Smooth muscle cell (in vitro differentiated cells): Measurements from ENCODE around the gene KRTAP10-11. TPM values are rescaled to one million over a fixed set of nuclear protein-coding genes. Genes with fewer than 3 reads are reported as not detected.
"Not testable (repeated sequence)": the region's sequence is repeated elsewhere in the genome, so short reads cannot be mapped to it uniquely, and the experiment has no call there.

ENCODE experiments used
- DNase-seq: peaks from one replicate; lab custom pipeline; 2025; ENCODE audit not compliant: unreplicated experiment; lab: John Stamatoyannopoulos, UW
- H2AFZ ChIP-seq: fragments of 200-600 bp; sonication (generic); 2 replicates; pipeline ENCODE4 v1.6.0; 2016; ENCODE audit warnings: antibody characterized with exemption, low read depth, mild to moderate bottlenecking
- H3F3A ChIP-seq: fragments of 200-600 bp; sonication (generic); 2 replicates; pipeline ENCODE4 v1.6.0; 2017; ENCODE audit warnings: antibody characterized with exemption, low read depth
- H3K27ac ChIP-seq: fragments of 200-600 bp; sonication (generic); 2 replicates; pipeline ENCODE4 v1.5.1; 2016; ENCODE audit warnings: low read depth, mild to moderate bottlenecking
- H3K27me3 ChIP-seq: fragments of 200-600 bp; sonication (generic); 2 replicates; pipeline ENCODE4 v1.6.1; 2016; ENCODE audit warnings: low read depth, mild to moderate bottlenecking
- H3K36me3 ChIP-seq: fragments of 200-600 bp; sonication (generic); 2 replicates; pipeline ENCODE4 v1.5.1; 2016; ENCODE audit warnings: low read depth
- H3K4me1 ChIP-seq: fragments of 200-600 bp; sonication (generic); 2 replicates; pipeline ENCODE4 v1.5.1; 2016; ENCODE audit warnings: low read depth
- H3K4me2 ChIP-seq: fragments of 200-600 bp; sonication (generic); 2 replicates; pipeline ENCODE4 v1.6.0; 2016; ENCODE audit warnings: mild to moderate bottlenecking
- H3K4me3 ChIP-seq: fragments of 200-600 bp; sonication (generic); 2 replicates; pipeline ENCODE4 v1.5.1; 2016; ENCODE audit warnings: mild to moderate bottlenecking
- H3K79me2 ChIP-seq: fragments of 200-600 bp; sonication (generic); 2 replicates; pipeline ENCODE4 v1.6.0; 2016; ENCODE audit warnings: low read depth, mild to moderate bottlenecking
- H3K9ac ChIP-seq: fragments of 200-600 bp; sonication (generic); 2 replicates; pipeline ENCODE4 v1.6.0; 2016; ENCODE audit warnings: low read depth
- H3K9me3 ChIP-seq: fragments of 200-600 bp; sonication (generic); replicated peaks from 2 replicates; pipeline ENCODE4 v1.5.1; 2016; ENCODE audit warnings: low read depth
- H4K20me1 ChIP-seq: fragments of 200-600 bp; sonication (generic); 2 replicates; pipeline ENCODE4 v1.6.0; 2016; ENCODE audit warnings: low read depth
- CTCF ChIP-seq: fragments of 200-600 bp; sonication (generic); IDR thresholded peaks from 2 replicates; pipeline ENCODE4 v1.5.1; 2017; ENCODE audit warnings: borderline replicate concordance, mild to moderate bottlenecking, antibody characterized with exemption; ENCODE audit not compliant: insufficient read depth, poor library complexity, severe bottlenecking
- WGBS: methylation state at CpG from one replicate; pipeline ENCODE4 v1.1.7; 2016; ENCODE audit warnings: low lambda C conversion rate; 5-methylcytosine and 5-hydroxymethylcytosine counted together
- polyA plus RNA-seq: library from polyadenylated mRNA; unstranded; fragments of >200 nt; fragmentation: Nextera tagmentation; extraction: Ambion mirVana; gene quantifications from 2 replicates; pipeline ENCODE4 v1.2.1, GENCODE V29; 2016
- total RNA-seq: library from RNA; depleted of rRNA; stranded (reverse); fragments of >200 nt; gene quantifications from 2 replicates; pipeline ENCODE4 v1.2.3, GENCODE V29; 2014

The KRTAP10-11 gene
- total RNA-seq (not detected in 2 replicates), polyA plus RNA-seq (not detected in 2 replicates)

- not testable (repeated sequence) for H3K79me2 ChIP-seq, H3K27me3 ChIP-seq, H2AFZ ChIP-seq, H3K4me1 ChIP-seq, H3K9ac ChIP-seq, H3K4me2 ChIP-seq, H3F3A ChIP-seq, H3K9me3 ChIP-seq, H4K20me1 ChIP-seq, H3K27ac ChIP-seq, DNase-seq, H3K4me3 ChIP-seq, H3K36me3 ChIP-seq
- 90% methylated on average over 20 of the region's 21 CpGs for WGBS
Observed at GRCh38 chr21:44646366-44647221, at the start of gene KRTAP10-11. TSS of gene KRTAP10-11 (plus strand) at chr21:44646414. CDS start at chr21:44646459, 45 bp downstream.

GRCh38 chr21:44598061-44598460 is 48.2 kb upstream of the KRTAP10-11 start:
- H3K27ac ChIP-seq: no peak overlapping the region
- no peak overlapping the region for H3K4me3 ChIP-seq
- no peaks in the 10 kb centered on the region for H3K27me3 ChIP-seq
- H3K79me2 ChIP-seq: no peaks in the 10 kb centered on the region
- 57% methylated on average over 11 of the region's 11 CpGs for WGBS
- peaks cover 17% of the 10 kb centered on the region for H3K4me1 ChIP-seq
- H2AFZ ChIP-seq: peak overlapping the region; percentile 59
- TF ChIP-seq CTCF: no peak
- DNase-seq: no peak
- no peaks in the 10 kb centered on the region for H4K20me1 ChIP-seq
- no peak overlapping the region for H3K9ac ChIP-seq
- no peaks in the 10 kb centered on the region for H3K36me3 ChIP-seq
- H3K4me2 ChIP-seq: no peak overlapping the region
- no peaks in the 10 kb centered on the region for H3K9me3 ChIP-seq
- peaks cover 3% of the 10 kb centered on the region for H3F3A ChIP-seq

GRCh38 chr21:44599264-44600029 is 46.8 kb upstream of the KRTAP10-11 start:
- Histone ChIP-seq H3K9ac (no peak overlapping the region), H4K20me1 (no peaks in the 10 kb centered on the region), H3K36me3 (no peaks in the 10 kb centered on the region), H3K27me3 (no peaks in the 10 kb centered on the region), H3K4me1 (peaks cover 13% of the 10 kb centered on the region), H3F3A (peaks cover 3% of the 10 kb centered on the region), H3K4me2 (no peak overlapping the region), H3K4me3 (no peak overlapping the region), H2AFZ (no peak overlapping the region), H3K9me3 (no peaks in the 10 kb centered on the region), H3K27ac (no peak overlapping the region), H3K79me2 (no peaks in the 10 kb centered on the region)
- no peak for TF ChIP-seq CTCF
- 88% methylated on average over 8 of the region's 8 CpGs for WGBS
- DNase-seq: no peak

GRCh38 chr21:44600118-44600978 is 45.9 kb upstream of the KRTAP10-11 start, which contains the start of gene KRTAP10-7:
TSS of gene KRTAP10-7 (plus strand) at chr21:44600597. CDS start at chr21:44600622, 25 bp downstream.
- H3K79me2 ChIP-seq, H3K4me3 ChIP-seq, H3K9ac ChIP-seq, H3F3A ChIP-seq, H3K27me3 ChIP-seq, H3K4me2 ChIP-seq, DNase-seq, H3K36me3 ChIP-seq, H3K27ac ChIP-seq, H3K9me3 ChIP-seq, H2AFZ ChIP-seq, H4K20me1 ChIP-seq: not testable (repeated sequence)
- 95% methylated on average over 23 of the region's 23 CpGs for WGBS
- H3K4me1 ChIP-seq: peaks cover 13% of the 10 kb centered on the region

GRCh38 chr21:44601091-44601490 is 45.1 kb upstream of the KRTAP10-11 start:
- not testable (repeated sequence) for H2AFZ ChIP-seq, H3K36me3 ChIP-seq, H3K4me3 ChIP-seq, H3K27ac ChIP-seq, H3K9ac ChIP-seq, DNase-seq, H3F3A ChIP-seq, H3K79me2 ChIP-seq, H3K9me3 ChIP-seq, H4K20me1 ChIP-seq, H3K4me2 ChIP-seq, H3K27me3 ChIP-seq
- peaks cover 13% of the 10 kb centered on the region for H3K4me1 ChIP-seq
- WGBS: 92% methylated on average over 6 of the region's 10 CpGs
